Thyroid gland (tissue), 4 donors: ENCODE measurements around the gene KRTAP9-3. TPM values are rescaled to one million over a fixed set of nuclear protein-coding genes. Genes with fewer than 3 reads are reported as not detected.
"Not testable (repeated sequence)": the region's sequence is repeated elsewhere in the genome, so short reads cannot be mapped to it uniquely, and the experiment has no call there.

Source experiments
- DNase-seq, 2 donors: peaks; one replicate each; pipeline ENCODE4 v3.0.0-alpha.2; 2019
- H3K27ac ChIP-seq, 3 donors: fragments of 200-600 bp; sonication (generic); 1 replicate in 2 of 3; 2 replicates in 1 of 3; pipeline ENCODE4 v1.5.1; 2016 to 2019; ENCODE audit warnings: mild to moderate bottlenecking in 1 of 3, moderate library complexity in 1 of 3
- H3K27me3 ChIP-seq: fragments of 200-600 bp; sonication (generic); one replicate; pipeline ENCODE4 v1.5.1; 2019
- H3K36me3 ChIP-seq, 2 donors: fragments of 200-600 bp; sonication (generic); one replicate each; pipeline ENCODE4 v1.5.1; 2016 to 2019
- H3K4me1 ChIP-seq, 2 donors: fragments of 200-600 bp; sonication (generic); one replicate each; pipeline ENCODE4 v1.5.1; 2017 to 2019
- H3K4me3 ChIP-seq, 3 donors: fragments of 200-600 bp; sonication (generic); replicated peaks in 1 of 3; 1 replicate in 2 of 3; 2 replicates in 1 of 3; pipeline ENCODE4 v1.5.1; 2016; ENCODE audit warnings: mild to moderate bottlenecking in 1 of 3
- H3K9me3 ChIP-seq: fragments of 200-600 bp; sonication (generic); one replicate; pipeline ENCODE4 v1.5.1; 2017
- POLR2A ChIP-seq, 2 donors: fragments of 450-650 bp; IDR thresholded peaks; one replicate each; pipeline ENCODE4 v1.6.1; 2017; ENCODE audit warnings: antibody characterized with exemption in 2 of 2, mild to moderate bottlenecking in 2 of 2, moderate library complexity in 1 of 2
- WGBS, 2 donors: methylation state at CpG; one replicate each; pipeline ENCODE4 v1.1.5; 2017; 5-methylcytosine and 5-hydroxymethylcytosine counted together
- intact Hi-C: fragments of 100-400 bp; cut with DNase I; formaldehyde crosslinking; loops from one replicate; pipeline ENCODE4 v1.15.1; 2023
- total RNA-seq, 4 donors: library from RNA; depleted of rRNA; stranded (reverse); fragments of >200 nt; gene quantifications; one replicate each; pipeline ENCODE4 v1.2.3, GENCODE V29; 2016
- TF ChIP-seq, protein P1 (sequence below), 6 experiments: fragments of 200-600 bp in 3 of 6; fragments of 450-650 bp in 3 of 6; sonication (generic) in 3 of 6; IDR thresholded peaks; one replicate each; pipeline ENCODE4 v1.5.1; 2016 to 2019; ENCODE audit warnings: antibody characterized with exemption in 6 of 6, mild to moderate bottlenecking in 2 of 6, inconsistent platforms in 1 of 6, moderate library complexity in 1 of 6

Gene KRTAP9-3
- total RNA-seq, 4 donors from 2014 or later: not detected

DNA sequence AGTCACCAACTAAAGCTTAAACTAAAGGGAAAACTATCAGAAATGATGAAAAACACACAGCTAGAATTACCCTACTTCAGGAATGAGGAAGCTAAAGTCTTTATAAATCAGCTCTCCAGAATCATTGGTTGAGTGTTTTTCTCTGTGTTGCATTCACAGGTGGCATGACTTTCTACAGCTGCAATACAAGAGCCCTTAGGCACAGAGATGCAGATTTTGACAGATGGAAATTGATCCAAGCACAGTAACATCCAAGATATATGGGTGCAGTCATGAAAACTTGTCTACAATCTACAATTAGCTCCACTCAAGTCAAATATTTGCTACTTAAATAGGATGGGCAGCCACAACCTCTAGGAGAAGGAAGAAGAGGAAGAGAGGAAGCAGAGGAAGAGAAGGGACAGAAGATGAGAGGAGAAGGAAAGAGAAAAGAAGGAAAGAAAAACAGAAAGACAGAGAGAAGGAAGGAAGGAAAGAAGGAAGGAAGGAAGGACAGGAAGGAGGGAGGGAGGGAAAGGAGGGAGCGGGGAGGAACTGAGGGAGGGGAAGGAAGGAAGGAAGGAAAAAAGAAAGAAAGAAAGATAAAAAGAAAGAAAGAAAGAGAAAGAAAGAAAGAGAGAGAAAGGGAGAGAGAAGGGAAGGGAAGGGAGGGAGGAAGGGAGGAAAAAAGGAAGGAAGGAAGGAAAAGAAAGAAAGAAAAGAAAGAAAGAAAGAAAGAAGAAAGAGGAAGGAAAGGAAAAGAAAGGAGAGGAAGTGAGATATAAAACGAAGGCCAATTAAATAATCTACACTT lies 14.9 kb downstream of the KRTAP9-3 start:
- H3K9me3 ChIP-seq, H3K4me1 ChIP-seq, H3K36me3 ChIP-seq, intact Hi-C loops, H3K4me3 ChIP-seq, DNase-seq, H3K27ac ChIP-seq, H3K27me3 ChIP-seq: not testable (repeated sequence)
- 45 to 48% methylated on average over 2 of the region's 2 CpGs for WGBS, 2 donors

DNA sequence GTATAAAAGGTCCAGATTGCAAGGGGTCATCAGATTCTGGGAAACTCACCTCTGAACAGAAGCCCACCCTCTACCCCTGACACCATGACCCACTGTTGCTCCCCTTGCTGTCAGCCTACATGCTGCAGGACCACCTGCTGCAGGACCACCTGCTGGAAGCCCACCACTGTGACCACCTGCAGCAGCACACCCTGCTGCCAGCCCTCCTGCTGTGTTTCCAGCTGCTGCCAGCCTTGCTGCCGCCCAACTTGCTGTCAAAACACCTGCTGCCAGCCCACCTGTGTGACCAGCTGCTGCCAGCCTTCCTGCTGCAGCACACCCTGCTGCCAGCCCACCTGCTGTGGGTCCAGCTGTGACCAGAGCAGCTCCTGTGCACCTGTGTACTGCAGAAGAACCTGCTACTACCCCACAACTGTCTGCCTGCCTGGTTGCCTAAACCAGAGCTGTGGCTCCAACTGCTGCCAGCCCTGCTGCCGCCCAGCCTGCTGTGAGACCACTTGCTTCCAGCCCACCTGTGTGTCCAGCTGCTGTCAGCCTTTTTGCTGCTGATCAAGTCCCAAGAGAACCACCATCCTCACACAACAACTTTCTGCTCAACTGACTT lies 17.5 kb downstream of the KRTAP9-3 start, which contains the start of gene KRTAP9-4:
KRTAP9-4 (plus strand) TSS at position 51 of the 604 bp plus-strand sequence; CDS start at position 85, 34 bp downstream.
- not testable (repeated sequence) for H3K27me3 ChIP-seq

DNA sequence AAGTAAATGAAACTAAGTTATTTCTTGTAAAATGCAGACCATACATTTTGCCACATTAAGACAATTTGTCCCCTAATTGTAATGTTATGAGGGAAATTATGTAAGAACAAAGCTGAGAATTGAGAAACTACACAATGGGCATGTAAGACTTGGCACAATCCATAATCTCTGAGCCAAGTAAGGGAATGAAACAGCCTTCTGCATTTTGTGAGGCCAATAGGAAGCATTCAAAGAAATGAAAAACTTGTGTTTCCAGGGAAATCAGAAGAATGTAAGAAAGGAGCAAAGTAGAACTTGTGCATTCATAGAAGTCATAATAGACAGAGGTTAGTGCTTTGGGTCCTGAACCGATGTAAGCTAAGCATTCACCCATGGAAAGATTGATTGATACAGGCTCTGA lies 19.0 kb downstream of the KRTAP9-3 start:
- Histone ChIP-seq H3K36me3 (no peaks in the 10 kb centered on the region), H3K4me3 (no peak overlapping the region), H3K9me3 (no peaks in the 10 kb centered on the region), H3K4me1 (no peaks in the 10 kb centered on the region), H3K27me3 (no peaks in the 10 kb centered on the region), H3K27ac (no peak overlapping the region)
- intact Hi-C loops: no loop called here
- 91 to 97% methylated on average over 1 of the region's 1 CpG for WGBS, 2 donors
- no peak for DNase-seq
- TF ChIP-seq, protein P1, sequence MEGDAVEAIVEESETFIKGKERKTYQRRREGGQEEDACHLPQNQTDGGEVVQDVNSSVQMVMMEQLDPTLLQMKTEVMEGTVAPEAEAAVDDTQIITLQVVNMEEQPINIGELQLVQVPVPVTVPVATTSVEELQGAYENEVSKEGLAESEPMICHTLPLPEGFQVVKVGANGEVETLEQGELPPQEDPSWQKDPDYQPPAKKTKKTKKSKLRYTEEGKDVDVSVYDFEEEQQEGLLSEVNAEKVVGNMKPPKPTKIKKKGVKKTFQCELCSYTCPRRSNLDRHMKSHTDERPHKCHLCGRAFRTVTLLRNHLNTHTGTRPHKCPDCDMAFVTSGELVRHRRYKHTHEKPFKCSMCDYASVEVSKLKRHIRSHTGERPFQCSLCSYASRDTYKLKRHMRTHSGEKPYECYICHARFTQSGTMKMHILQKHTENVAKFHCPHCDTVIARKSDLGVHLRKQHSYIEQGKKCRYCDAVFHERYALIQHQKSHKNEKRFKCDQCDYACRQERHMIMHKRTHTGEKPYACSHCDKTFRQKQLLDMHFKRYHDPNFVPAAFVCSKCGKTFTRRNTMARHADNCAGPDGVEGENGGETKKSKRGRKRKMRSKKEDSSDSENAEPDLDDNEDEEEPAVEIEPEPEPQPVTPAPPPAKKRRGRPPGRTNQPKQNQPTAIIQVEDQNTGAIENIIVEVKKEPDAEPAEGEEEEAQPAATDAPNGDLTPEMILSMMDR (IDR thresholded peaks at IDR 0.05): no peak
- no peak for TF ChIP-seq POLR2A (IDR thresholded peaks at IDR 0.05)

More for the DNA sequence above, 17.5 kb downstream of the KRTAP9-3 start, which contains the start of gene KRTAP9-4:
- H3K36me3 ChIP-seq, DNase-seq, H3K4me3 ChIP-seq, intact Hi-C loops, H3K9me3 ChIP-seq, H3K27ac ChIP-seq, H3K4me1 ChIP-seq: not testable (repeated sequence)
- 75 to 77% methylated on average over 1 of the region's 2 CpGs for WGBS, 2 donors

DNA sequence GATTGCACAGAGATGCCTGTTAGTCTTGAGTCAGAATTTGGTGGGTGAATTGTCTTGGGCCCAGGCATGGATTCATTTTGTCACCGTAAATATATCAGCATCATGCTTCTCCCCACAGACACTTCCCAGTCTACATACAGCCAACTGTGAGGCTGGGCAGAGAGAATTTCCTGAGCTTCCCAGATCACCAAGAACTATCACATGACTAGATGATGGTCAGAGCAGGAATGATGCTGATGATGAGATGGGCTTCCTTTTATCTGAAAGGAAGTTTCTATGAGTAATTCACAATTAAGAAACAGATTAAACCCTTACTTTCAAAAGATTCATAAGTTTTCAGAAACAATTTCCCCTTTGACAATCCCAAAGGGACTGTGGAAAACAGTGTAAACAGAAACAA lies 22.6 kb downstream of the KRTAP9-3 start:
- intact Hi-C loops: no loop called here
- TF ChIP-seq, protein P1 (IDR thresholded peaks at IDR 0.05): no peak
- TF ChIP-seq POLR2A (IDR thresholded peaks at IDR 0.05): no peak
- Histone ChIP-seq H3K4me3 (no peak overlapping the region), H3K36me3 (no peaks in the 10 kb centered on the region), H3K4me1 (no peaks in the 10 kb centered on the region), H3K27me3 (no peaks in the 10 kb centered on the region), H3K9me3 (no peaks in the 10 kb centered on the region), H3K27ac (no peak overlapping the region)
- DNase-seq: no peak
- 0% methylated on average over 1 of the region's 1 CpG for WGBS, 2 donors

DNA sequence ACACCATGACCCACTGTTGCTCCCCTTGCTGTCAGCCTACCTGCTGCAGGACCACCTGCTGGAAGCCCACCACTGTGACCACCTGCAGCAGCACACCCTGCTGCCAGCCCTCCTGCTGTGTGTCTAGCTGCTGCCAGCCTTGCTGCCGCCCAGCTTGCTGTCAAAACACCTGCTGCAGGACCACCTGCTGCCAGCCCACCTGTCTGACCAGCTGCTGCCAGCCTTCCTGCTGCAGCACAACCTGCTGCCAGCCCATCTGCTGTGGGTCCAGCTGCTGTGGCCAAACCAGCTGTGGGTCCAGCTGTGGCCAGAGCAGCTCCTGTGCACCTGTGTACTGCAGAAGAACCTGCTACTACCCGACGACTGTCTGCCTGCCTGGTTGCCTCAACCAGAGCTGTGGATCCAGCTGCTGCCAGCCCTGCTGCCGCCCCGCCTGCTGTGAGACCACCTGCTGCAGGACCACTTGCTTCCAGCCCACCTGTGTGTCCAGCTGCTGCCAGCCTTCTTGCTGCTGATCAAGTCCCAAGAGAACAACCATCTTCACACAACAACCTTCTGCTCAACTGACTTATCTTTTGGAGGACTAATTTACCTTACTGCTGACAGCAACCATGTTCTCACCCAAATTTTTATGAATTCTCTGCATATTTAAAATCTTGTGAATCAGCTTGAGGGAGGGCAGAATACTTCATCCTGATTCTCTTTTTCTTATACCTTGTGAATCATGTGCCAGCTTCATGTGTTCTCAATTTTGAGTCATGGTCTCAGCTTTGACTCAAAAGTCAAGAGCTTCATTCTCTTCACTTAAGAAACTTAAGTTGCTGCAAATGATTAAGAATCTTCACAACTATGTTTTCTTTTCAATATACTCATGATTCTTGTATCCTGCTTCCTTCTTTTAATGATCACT lies 23.4 kb downstream of the KRTAP9-3 start, which contains the start of gene KRTAP9-9:
KRTAP9-9 (plus strand) TSS at position 4 of the 910 bp plus-strand sequence.
- H3K36me3 ChIP-seq, H3K4me3 ChIP-seq, intact Hi-C loops, H3K9me3 ChIP-seq, DNase-seq, H3K27ac ChIP-seq, H3K27me3 ChIP-seq, H3K4me1 ChIP-seq: not testable (repeated sequence)
- WGBS, 2 donors: 79 to 80% methylated on average over 2 to 4 of the region's 5 CpGs

DNA sequence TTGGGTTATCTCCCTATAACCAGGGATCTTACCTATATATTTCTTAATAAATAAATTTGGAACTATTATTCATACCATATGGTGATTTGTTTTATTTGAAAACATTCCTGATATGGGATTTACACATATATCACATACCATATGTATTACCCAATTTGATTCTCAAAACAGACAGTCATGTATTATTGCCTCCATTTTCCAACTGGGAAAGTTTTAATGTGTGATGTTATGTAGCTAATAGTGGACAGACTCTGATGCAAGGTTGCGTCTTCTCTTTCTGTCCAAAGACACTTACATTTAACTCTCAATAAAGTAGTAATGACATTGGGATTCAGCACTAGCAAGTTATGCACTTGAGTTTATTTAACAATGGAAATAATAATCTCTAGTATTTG lies 24.0 kb downstream of the KRTAP9-3 start:
- intact Hi-C loops: no loop called here
- Histone ChIP-seq H3K4me1 (no peaks in the 10 kb centered on the region), H3K4me3 (no peak overlapping the region), H3K9me3 (no peaks in the 10 kb centered on the region), H3K36me3 (no peaks in the 10 kb centered on the region), H3K27me3 (no peaks in the 10 kb centered on the region), H3K27ac (no peak overlapping the region)
- no peak for DNase-seq
- 91 to 95% methylated on average over 1 of the region's 1 CpG for WGBS, 2 donors
- TF ChIP-seq, protein P1 (IDR thresholded peaks at IDR 0.05): no peak
